Skeletal muscle satellite cell (primary cell): Measurements from ENCODE around the gene VSIR.

Experiments
- H3K27me3 ChIP-seq: 2 replicates; pipeline ENCODE4 v1.7.0; 2013; ENCODE audit warnings: low read length; ENCODE audit not compliant: control insufficient read depth, insufficient read depth
- H3K36me3 ChIP-seq: 2 replicates; pipeline ENCODE4 v1.7.0; 2013; ENCODE audit warnings: mild to moderate bottlenecking, control low read depth, low read length; ENCODE audit not compliant: insufficient read depth
- H3K4me1 ChIP-seq: 2 replicates; pipeline ENCODE4 v1.7.0; 2013; ENCODE audit warnings: low read length; ENCODE audit not compliant: control insufficient read depth, insufficient read depth
- H3K4me2 ChIP-seq: 2 replicates; pipeline ENCODE4 v1.7.0; 2013; ENCODE audit warnings: mild to moderate bottlenecking, low read length
- H3K4me3 ChIP-seq: 2 replicates; pipeline ENCODE4 v1.7.0; 2013; ENCODE audit warnings: low read length
- H3K9ac ChIP-seq: 2 replicates; pipeline ENCODE4 v1.7.0; 2013; ENCODE audit warnings: mild to moderate bottlenecking, low read depth, low read length, moderate library complexity
- H3K9me3 ChIP-seq: replicated peaks from 2 replicates; pipeline ENCODE4 v1.7.0; 2013; ENCODE audit warnings: mild to moderate bottlenecking, control low read depth, low read length

VSIR gene

DNA sequence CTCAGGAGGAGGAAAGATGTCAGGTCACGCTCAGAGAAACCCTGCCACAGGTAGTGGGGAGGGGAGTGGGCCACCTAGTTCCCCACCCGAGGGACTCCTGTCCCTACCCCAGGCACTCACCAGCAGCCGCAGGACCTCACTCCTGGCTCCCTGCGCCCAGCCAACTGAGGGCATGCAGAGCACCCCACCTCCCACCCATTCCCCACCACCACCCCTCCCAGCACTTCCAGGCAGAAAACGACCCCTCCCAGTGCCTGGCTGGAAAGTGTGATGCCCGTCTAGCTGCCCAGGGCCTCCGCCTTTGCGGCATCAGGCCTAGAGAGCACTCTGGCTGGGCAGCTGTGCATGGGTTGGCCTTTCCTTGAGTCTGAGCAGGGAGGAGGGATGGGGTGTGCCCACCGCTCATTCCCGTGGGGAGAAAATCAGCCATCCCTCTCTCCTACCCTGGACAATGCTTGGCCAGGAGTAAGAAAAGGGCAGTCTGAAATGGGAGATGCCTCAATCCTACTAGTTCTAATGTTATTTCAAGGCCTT is 55.1 kb downstream of the VSIR start:
- Histone ChIP-seq H3K9ac (no peak overlapping the region), H3K36me3 (no peaks in the 10 kb centered on the region), H3K4me2 (no peak overlapping the region), H3K4me3 (no peak overlapping the region), H3K4me1 (peaks cover 15% of the 10 kb centered on the region), H3K27me3 (peaks cover 27% of the 10 kb centered on the region), H3K9me3 (no peaks in the 10 kb centered on the region)

DNA sequence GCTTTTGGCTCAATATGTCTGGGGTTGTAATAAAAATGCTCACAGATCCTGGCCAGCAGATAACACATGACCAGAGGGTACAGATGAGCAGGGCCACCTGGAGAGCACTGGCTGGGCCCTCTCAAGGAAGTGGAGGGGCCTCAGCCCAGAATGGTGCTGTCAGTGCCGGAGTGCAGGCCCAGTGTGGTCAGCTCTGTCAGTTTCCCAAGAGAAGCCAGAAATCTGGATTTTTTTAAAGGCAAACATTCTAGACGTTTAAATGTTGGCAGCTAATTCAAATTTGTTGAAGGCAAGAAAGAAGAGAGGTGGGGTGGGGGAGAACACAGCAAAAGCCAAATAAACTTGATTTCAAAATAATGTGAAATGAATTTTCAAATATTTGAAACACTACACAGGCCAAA is 55.8 kb downstream of the VSIR start:
- H3K4me3 ChIP-seq: no peak overlapping the region
- H3K9me3 ChIP-seq: no peaks in the 10 kb centered on the region
- no peak overlapping the region for H3K4me2 ChIP-seq
- no peak overlapping the region for H3K9ac ChIP-seq
- peaks cover 22% of the 10 kb centered on the region for H3K4me1 ChIP-seq
- peaks cover 27% of the 10 kb centered on the region for H3K27me3 ChIP-seq
- no peaks in the 10 kb centered on the region for H3K36me3 ChIP-seq

DNA sequence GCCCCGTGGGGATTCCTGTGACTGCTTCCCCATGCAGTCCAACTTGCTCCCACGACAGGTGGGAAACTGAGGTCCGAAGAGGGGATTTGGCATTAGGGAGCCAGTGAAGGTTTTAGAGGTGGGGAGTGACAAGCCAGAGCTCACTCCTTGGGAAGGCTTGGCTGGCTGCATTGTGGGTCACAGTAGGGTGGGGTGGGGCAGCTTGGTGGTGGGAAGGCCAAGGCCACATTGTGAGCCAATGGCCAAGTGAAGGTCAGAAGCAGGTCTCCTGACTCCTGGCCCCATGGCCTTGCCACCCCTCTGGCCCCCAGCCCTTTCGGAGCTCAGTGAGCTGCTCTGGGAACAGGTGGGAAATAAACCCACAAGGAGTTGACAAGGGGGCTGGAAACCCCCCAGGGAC is 56.3 kb downstream of the VSIR start:
- Histone ChIP-seq H3K9ac (no peak overlapping the region), H3K4me2 (no peak overlapping the region), H3K36me3 (no peaks in the 10 kb centered on the region), H3K4me1 (peaks cover 23% of the 10 kb centered on the region), H3K9me3 (no peaks in the 10 kb centered on the region), H3K4me3 (no peak overlapping the region), H3K27me3 (peaks cover 22% of the 10 kb centered on the region)

DNA sequence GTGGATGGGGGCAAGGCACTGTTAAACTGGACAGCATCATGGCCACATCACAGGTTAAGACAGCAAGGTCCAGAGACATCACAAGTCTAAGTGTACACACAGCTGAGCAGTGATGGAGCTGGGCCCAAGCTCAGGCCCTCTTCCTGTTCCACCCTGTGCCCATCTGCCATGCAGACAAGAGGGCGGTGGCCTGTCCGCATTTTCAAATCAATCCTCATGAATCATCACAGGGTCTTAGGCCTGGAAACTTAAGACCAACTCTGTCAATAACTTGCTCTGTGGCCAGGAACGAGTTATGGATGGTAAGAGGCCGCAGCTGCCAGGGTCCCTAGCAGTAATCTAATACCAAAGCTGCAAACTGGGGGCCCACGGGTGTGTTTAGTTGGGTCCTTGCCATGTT is 56.9 kb downstream of the VSIR start:
- peaks cover 17% of the 10 kb centered on the region for H3K27me3 ChIP-seq
- H3K9ac ChIP-seq: no peak overlapping the region
- H3K4me2 ChIP-seq: no peak overlapping the region
- no peaks in the 10 kb centered on the region for H3K36me3 ChIP-seq
- peaks cover 23% of the 10 kb centered on the region for H3K4me1 ChIP-seq
- no peaks in the 10 kb centered on the region for H3K9me3 ChIP-seq
- H3K4me3 ChIP-seq: no peak overlapping the region

DNA sequence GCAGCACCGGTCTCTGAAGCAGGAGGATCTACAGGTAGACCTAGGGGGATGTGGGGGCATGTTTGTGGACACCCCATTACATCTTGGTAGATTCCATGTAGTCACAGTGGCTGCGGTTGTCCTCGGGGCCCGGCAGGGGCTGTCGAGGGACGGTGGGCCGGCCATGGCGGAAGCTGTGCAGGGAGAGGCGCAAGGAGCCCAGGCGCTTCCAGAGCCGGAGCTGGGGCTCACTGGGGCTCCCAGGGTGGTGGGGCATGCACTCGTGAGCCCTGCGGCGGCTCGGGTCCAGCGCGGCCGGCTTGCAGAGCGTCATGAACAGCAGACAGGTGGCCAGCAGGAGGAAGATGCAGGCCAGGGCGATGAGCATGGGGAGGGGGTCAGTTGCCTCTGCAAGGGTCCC is 57.5 kb downstream of the VSIR start:
- Histone ChIP-seq H3K36me3 (no peaks in the 10 kb centered on the region), H3K9me3 (no peaks in the 10 kb centered on the region), H3K4me2 (no peak overlapping the region), H3K9ac (no peak overlapping the region), H3K4me3 (no peak overlapping the region), H3K27me3 (peaks cover 11% of the 10 kb centered on the region), H3K4me1 (peaks cover 23% of the 10 kb centered on the region)

DNA sequence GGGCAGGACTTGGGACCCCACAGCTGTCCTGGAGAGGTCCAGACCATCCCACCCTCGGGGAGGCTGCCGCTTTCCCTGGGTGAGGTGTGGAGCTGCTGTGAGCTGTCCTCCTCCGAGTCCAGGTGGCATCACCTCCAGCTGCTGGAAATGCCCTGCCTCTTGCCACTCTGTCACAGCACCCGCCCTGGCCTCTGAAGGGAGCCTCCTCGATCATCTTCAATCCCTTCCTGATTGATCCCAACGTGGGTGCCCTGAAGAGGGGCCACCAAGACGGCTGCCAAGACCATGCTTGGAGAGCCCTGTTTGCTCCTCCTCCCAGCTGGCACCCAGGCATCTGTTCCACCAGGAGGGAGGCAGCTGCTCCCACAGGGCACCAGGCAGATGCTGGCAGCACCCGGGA is 58.3 kb downstream of the VSIR start:
- H3K4me1 ChIP-seq: peaks cover 23% of the 10 kb centered on the region

DNA sequence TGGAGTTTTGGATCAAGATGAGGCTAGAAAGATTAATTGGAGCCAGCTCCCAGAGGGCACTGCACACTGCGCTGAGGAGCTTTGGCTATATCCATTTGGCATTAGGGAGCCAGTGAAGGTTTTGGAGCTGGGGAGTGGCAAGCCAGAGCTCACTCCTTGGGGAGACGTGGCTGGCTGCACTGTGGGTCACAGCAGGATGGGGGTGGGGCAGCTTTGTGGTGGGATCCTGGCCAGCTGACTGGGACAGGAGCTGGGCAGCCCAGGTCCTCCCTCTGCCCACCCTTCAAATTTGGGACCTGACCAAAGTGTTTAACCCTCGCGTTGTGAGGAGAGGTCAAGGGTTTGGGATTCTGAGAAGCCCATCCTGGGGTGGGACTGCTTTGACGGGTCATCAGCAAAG is 58.7 kb downstream of the VSIR start:
- Histone ChIP-seq H3K36me3 (no peaks in the 10 kb centered on the region), H3K4me2 (no peak overlapping the region), H3K27me3 (peaks cover 5% of the 10 kb centered on the region), H3K4me1 (peaks cover 23% of the 10 kb centered on the region), H3K9ac (peak overlapping the region; percentile 79), H3K9me3 (no peaks in the 10 kb centered on the region), H3K4me3 (no peak overlapping the region)

More for the DNA sequence above, 58.3 kb downstream of the VSIR start:
- Histone ChIP-seq H3K4me3 (no peak overlapping the region), H3K9me3 (no peaks in the 10 kb centered on the region), H3K36me3 (no peaks in the 10 kb centered on the region), H3K4me2 (no peak overlapping the region), H3K27me3 (peaks cover 5% of the 10 kb centered on the region), H3K9ac (no peak overlapping the region)

DNA sequence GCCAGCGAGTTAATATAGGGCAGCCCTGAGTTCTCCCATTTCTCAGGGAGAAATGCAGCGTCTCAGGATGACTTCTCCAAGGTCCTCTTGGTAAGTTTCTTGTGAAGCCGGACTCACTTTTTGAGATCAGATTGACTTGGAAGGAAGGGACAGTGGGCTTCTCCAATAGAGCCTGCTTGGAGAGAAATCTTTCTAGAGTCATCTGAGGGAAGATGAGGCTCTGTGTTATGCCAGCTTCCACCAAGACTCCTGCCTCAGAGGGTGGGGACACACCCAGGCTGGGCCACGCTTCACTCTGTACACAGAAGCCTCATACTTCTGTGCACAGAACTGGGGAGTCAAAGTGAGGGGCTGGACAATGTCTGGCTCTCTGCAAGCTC is 59.3 kb downstream of the VSIR start:
- H3K27me3 ChIP-seq: no peaks in the 10 kb centered on the region
- H3K9me3 ChIP-seq: no peaks in the 10 kb centered on the region
- peak overlapping the region; percentile 79 for H3K9ac ChIP-seq
- no peak overlapping the region for H3K4me3 ChIP-seq
- H3K4me1 ChIP-seq: peaks cover 23% of the 10 kb centered on the region
- H3K36me3 ChIP-seq: no peaks in the 10 kb centered on the region
- H3K4me2 ChIP-seq: peak overlapping the region; percentile 73

DNA sequence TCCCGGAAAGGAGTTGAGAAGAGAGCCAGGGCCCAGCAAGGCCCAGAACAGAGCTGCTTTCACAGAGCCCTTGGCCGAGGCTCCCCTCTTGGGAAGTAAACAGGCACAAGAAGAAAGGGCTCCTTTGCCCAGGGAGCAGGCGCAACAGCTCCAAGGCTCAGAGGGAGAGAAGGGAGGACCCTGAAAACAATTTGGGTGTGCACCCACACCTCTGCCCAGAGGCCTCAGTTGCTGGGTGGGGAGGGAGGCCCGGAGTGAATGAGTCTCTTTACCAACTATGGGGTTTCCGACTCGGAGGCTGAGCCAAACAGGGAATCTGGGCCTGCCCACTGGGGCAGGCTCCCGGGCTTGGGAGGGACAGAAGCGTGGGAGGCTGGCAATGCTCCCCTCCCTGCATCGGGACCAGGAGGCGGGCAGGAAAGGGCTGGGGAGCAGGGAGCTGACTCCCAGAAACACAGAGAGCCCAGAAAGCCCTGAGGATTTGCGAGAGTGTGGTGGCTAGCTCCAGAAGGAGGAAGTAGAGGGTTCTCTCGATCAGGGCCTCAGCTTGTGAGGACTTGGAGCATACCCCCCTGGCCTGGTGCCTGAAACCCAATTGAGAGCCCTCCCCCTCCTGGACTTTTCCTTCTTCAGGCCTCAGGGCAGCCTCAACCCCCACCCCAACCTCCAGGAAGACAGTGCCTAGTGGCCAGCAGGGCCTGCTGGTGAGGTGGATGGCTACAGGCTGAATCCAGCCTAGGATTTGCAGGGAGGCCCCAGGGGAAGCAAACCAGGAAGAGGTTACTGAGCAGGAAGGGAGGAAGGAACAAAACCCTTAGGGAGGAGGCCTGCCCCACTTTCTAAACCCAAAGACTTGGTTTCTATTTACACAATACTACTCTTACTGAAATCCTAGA is 59.9 kb downstream of the VSIR start:
- peaks cover 4% of the 10 kb centered on the region for H3K27me3 ChIP-seq
- H3K4me3 ChIP-seq: peak overlapping the region; percentile 19
- H3K4me2 ChIP-seq: peak overlapping the region; percentile 73
- peaks cover 23% of the 10 kb centered on the region for H3K4me1 ChIP-seq
- H3K9ac ChIP-seq: peak overlapping the region; percentile 79
- no peaks in the 10 kb centered on the region for H3K9me3 ChIP-seq
- H3K36me3 ChIP-seq: no peaks in the 10 kb centered on the region

DNA sequence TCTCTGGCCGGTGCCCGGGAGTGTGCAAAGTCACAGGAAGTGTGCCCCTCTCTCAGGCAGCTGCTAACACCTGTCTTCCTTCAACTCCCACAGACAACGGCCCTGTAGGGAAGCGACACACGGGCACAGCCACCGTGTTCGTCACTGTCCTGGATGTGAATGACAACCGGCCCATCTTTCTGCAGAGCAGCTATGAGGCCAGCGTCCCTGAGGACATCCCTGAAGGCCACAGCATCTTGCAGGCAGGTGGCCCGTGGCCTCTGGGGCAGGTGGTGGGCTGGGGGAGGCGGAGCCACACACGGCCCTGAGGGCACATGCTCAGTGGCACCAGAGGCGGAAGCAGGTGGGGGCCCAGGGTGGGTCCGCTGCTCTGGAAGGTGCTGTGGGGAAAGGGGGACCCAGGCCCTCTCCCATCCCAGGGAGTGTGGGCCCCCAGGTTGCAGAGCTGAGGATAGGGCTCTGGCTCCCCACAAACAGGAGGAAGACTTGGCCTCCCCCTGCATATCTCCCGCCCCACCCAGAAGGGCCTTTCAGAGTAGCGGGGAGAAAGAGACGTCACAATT is 60.7 kb downstream of the VSIR start:
- Histone ChIP-seq H3K36me3 (no peaks in the 10 kb centered on the region), H3K4me2 (peak overlapping the region; percentile 73), H3K27me3 (peaks cover 10% of the 10 kb centered on the region), H3K4me1 (peaks cover 23% of the 10 kb centered on the region), H3K4me3 (no peak overlapping the region), H3K9me3 (no peaks in the 10 kb centered on the region), H3K9ac (peak overlapping the region; percentile 79)

DNA sequence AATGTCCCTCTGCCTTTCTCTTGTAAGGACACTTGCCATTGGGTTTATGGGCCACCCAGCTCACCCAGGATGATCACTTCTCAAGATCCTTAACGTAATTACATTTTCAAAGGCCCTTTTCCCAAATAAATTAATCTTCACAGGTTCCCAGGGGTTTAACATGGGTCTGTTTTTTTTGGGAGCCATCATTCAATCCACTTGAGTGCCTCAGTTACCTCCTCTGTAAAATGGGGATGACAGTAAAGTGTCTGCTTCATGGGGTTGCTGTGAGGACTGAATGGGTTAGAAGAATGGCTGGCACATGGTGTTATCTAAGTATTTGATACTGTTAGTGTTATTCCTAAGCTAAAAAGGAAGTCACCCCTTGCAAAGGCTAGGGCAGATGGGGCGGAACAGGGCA is 61.1 kb downstream of the VSIR start:
- Histone ChIP-seq H3K4me3 (no peak overlapping the region), H3K4me1 (peaks cover 23% of the 10 kb centered on the region), H3K9ac (no peak overlapping the region), H3K36me3 (no peaks in the 10 kb centered on the region), H3K27me3 (peaks cover 11% of the 10 kb centered on the region), H3K9me3 (no peaks in the 10 kb centered on the region), H3K4me2 (no peak overlapping the region)
